ENCODE results near the gene RAP1A. TPM values are rescaled to one million over a fixed set of nuclear protein-coding genes. Genes with fewer than 3 reads are reported as not detected.

RAP1A gene
- total RNA-seq, 2 experiments from 2014 or later: 219 to 221 TPM

- Mint-ChIP-seq H3K36me3 (ENCODE audit: low read depth) (no peaks in the 10 kb centered on the region), H3K4me1 (peaks cover 14% of the 10 kb centered on the region), H3K4me3 (no peak overlapping the region), H3K9me3 (no peaks in the 10 kb centered on the region), H3K27ac (no peak overlapping the region), H3K27me3 (no peaks in the 10 kb centered on the region)
- ChIA-PET CTCF (interaction anchor here (1.6 to 2.3 kb wide), 3 partner anchors 10 to 218 kb away, joined by 4 to 5 read pairs (median 4); no protein-coding TSS in a partner anchor), POLR2A (interaction anchor here (4.8 kb wide), 1 partner anchor 13 kb away, joined by 32 read pairs; the partner anchor contains the start of gene INKA2)
- DNase-seq: no peak
These were observed 105.6 kb downstream of the RAP1A start for GRCh38 chr1:111725192-111725591.

DNA sequence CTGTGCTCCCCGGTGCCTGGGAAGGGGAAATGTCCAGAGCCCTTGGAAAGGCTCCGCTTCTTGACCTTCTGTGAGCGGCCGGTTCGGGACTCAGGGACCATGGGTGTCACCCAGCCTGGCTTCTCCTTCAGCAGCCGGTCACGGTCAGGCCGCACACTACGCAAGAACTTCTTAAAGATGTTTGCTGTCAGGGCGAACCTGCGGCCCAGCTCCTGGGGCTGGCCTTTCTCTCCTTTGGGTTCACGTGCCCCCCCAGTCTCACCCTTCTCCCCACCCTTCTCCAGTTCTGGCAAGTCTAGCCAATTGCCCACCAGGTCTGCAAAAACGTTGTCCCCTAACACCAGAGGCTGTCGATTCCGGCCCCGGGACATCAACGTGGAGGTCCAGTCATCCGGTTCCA lies 107.5 kb downstream of the RAP1A start:
- Mint-ChIP-seq H3K4me1 (peaks cover 8% of the 10 kb centered on the region), H3K4me3 (no peak overlapping the region), H3K36me3 (ENCODE audit: low read depth) (no peaks in the 10 kb centered on the region), H3K27me3 (no peaks in the 10 kb centered on the region), H3K9me3 (no peaks in the 10 kb centered on the region), H3K27ac (no peak overlapping the region)
- POLR2A ChIA-PET: interaction anchor here (4.8 kb wide), 1 partner anchor 11 kb away, joined by 32 read pairs; the partner anchor contains the start of gene INKA2
- CTCF ChIA-PET: interaction anchor here (0.9 to 1.6 kb wide), 2 partner anchors 12 to 220 kb away, joined by 4 read pairs; no protein-coding TSS in a partner anchor
- no peak for DNase-seq

DNA sequence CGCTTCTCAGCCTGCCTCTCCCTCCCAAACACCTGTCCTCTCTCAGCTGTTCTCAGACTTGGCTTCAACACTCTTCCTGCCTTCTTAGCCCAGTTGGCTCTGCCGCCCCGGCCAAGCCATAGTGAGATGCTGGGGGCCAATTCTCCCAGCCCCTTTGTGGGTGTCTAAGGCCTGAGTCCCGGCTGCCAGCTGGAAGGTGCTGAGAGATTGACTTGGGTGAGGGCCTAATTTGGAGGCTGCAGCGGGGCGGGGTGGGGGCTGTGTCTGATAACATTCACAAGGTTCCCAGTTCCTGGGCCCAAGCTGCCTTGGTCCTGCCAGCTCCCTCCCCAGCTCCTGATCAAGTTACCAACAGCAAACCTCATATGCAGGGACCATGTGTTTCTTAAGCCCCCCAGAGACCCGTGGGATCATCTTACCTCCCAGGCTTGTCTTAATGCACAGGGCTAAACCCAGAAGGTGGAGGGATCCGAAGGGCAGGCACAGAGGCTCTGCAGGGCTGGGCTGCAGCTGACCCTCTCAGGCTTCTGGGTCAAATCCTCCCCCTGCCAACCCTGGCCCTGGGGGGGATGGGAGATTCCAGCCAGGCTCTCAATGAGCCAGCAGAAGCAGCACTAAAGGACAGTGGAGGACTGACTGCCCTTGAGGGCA lies 109.8 kb downstream of the RAP1A start:
- ChIA-PET CTCF (interaction anchor here (0.9 to 1.2 kb wide), 3 partner anchors 10 to 18 kb away, joined by 3 to 4 read pairs (median 4); partner anchors contain the start of gene INKA2), POLR2A (interaction anchor here (1.2 to 4.8 kb wide), 2 partner anchors 8 to 9 kb away, joined by 3 to 32 read pairs; partner anchors contain the start of gene INKA2)
- Mint-ChIP-seq H3K9me3 (no peaks in the 10 kb centered on the region), H3K27ac (no peak overlapping the region), H3K4me1 (peaks cover 11% of the 10 kb centered on the region), H3K36me3 (ENCODE audit: low read depth) (no peaks in the 10 kb centered on the region), H3K4me3 (no peak overlapping the region), H3K27me3 (no peaks in the 10 kb centered on the region)
- no peak for DNase-seq

DNA sequence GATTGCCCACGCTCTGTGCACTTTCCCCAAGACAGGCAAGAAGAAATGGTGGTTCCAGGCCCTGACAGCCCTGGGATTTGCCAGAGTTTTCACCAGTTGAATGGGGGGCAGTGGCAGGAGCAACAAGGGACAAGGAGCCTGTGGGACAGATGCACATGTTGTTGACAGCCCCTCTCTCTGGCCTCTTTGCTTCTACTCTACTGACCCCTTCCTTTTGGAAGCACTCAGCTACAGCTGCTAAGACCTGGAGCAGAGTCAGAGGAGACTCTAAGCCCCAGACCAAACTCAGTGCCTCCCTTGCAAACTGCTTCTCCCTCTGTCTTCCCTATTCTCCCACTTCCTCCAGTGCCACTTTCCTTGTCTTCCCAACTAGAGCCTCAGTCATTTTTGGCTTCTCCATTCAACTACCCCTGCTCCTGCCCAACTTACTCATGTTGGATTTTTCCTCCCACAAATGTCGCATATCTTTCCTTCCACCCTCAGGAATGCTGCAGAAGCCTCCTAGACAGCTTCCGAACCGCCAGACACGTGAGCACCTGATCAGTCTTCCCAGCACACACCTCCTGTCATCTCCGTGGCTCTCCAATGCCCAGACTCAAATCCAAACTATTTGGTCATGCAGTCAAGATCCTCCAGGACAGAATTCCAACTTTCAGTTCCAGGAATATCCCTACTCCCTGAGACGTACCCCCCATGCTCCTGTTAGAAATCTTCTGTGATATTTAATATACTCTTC lies 110.5 kb downstream of the RAP1A start:
- Mint-ChIP-seq H3K4me3 (no peak overlapping the region), H3K4me1 (peaks cover 11% of the 10 kb centered on the region), H3K9me3 (no peaks in the 10 kb centered on the region), H3K36me3 (ENCODE audit: low read depth) (no peaks in the 10 kb centered on the region), H3K27me3 (no peaks in the 10 kb centered on the region), H3K27ac (no peak overlapping the region)
- ChIA-PET POLR2A (interaction anchor here (4.8 kb wide), 1 partner anchor 8 kb away, joined by 32 read pairs; the partner anchor contains the start of gene INKA2), CTCF (interaction anchor here (0.9 to 2.9 kb wide), 3 partner anchors 15 to 17 kb away, joined by 3 to 7 read pairs (median 4); no protein-coding TSS in a partner anchor)
- no peak for DNase-seq

DNA sequence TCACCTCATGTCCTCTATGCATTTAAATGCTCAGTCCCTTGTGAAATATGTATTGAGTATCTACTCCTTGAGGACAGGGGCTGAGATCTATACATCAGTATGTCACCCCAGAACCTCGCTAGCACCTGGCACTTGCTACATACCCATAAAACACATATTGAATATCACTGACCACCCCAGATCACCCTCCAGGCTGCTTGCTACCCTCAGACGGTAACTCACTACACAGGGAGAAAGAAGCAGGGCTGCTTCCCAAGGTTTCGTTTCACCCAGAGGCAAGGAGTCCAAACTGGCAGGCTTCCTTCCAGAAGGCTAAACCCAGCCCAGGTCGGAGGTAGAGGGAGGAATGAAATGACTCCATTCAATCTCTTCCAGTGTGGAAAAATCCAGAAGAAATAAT lies 111.1 kb downstream of the RAP1A start:
- CTCF ChIA-PET: interaction anchor here (2.9 kb wide), 1 partner anchor 16 kb away, joined by 7 read pairs; no protein-coding TSS in a partner anchor
- no peak for DNase-seq
- H3K4me1 Mint-ChIP-seq: peaks cover 11% of the 10 kb centered on the region
- POLR2A ChIA-PET: no interaction called here
- no peaks in the 10 kb centered on the region for H3K36me3 Mint-ChIP-seq (ENCODE audit: low read depth)
- H3K27me3 Mint-ChIP-seq: no peaks in the 10 kb centered on the region
- no peaks in the 10 kb centered on the region for H3K9me3 Mint-ChIP-seq
- H3K27ac Mint-ChIP-seq: no peak overlapping the region
- no peak overlapping the region for H3K4me3 Mint-ChIP-seq

DNA sequence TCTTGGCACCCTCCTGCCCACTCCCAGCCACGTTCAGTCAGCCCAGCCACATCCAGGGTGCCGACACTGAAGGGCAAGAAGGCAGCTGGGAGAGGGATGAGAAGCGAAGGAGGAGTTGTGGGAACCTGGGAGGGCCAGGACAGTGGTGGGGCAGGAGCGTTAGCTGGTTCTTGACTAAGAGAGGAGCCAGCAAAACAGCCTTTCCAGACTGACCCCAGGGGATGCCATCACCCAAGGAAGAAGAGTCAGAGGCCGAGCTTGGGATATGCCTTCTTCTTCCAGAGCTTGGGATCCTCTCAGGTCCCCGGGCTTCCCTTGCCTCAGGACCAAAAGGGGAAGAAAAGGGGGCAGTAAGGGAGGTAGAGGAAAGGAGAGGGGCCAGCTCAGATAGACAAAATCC lies 112.4 kb downstream of the RAP1A start:
- no peak overlapping the region for H3K27ac Mint-ChIP-seq
- H3K27me3 Mint-ChIP-seq: peaks cover 2% of the 10 kb centered on the region
- ChIA-PET CTCF (interaction anchor here (1.5 to 2.9 kb wide), 3 partner anchors 17 to 224 kb away, joined by 6 to 9 read pairs (median 7); no protein-coding TSS in a partner anchor), POLR2A (interaction anchor here (0.6 to 1.2 kb wide), 4 partner anchors 11 to 224 kb away, joined by 3 read pairs; no protein-coding TSS in a partner anchor)
- H3K4me3 Mint-ChIP-seq: no peak overlapping the region
- no peak for DNase-seq
- peaks cover 11% of the 10 kb centered on the region for H3K4me1 Mint-ChIP-seq
- H3K36me3 Mint-ChIP-seq (ENCODE audit: low read depth): no peaks in the 10 kb centered on the region
- no peaks in the 10 kb centered on the region for H3K9me3 Mint-ChIP-seq

GRCh38 chr1:111732718-111733117 lies 113.1 kb downstream of the RAP1A start:
- POLR2A ChIA-PET: interaction anchor here (0.9 to 1.2 kb wide), 2 partner anchors 17 to 22 kb away, joined by 3 read pairs; no protein-coding TSS in a partner anchor
- peaks cover 17% of the 10 kb centered on the region for H3K4me1 Mint-ChIP-seq
- no peaks in the 10 kb centered on the region for H3K9me3 Mint-ChIP-seq
- DNase-seq: no peak
- no peak overlapping the region for H3K4me3 Mint-ChIP-seq
- no peaks in the 10 kb centered on the region for H3K36me3 Mint-ChIP-seq (ENCODE audit: low read depth)
- CTCF ChIA-PET: interaction anchor here (1.5 to 2.9 kb wide), 4 partner anchors 15 to 225 kb away, joined by 5 to 9 read pairs (median 6); no protein-coding TSS in a partner anchor
- no peak overlapping the region for H3K27ac Mint-ChIP-seq
- peaks cover 8% of the 10 kb centered on the region for H3K27me3 Mint-ChIP-seq

DNA sequence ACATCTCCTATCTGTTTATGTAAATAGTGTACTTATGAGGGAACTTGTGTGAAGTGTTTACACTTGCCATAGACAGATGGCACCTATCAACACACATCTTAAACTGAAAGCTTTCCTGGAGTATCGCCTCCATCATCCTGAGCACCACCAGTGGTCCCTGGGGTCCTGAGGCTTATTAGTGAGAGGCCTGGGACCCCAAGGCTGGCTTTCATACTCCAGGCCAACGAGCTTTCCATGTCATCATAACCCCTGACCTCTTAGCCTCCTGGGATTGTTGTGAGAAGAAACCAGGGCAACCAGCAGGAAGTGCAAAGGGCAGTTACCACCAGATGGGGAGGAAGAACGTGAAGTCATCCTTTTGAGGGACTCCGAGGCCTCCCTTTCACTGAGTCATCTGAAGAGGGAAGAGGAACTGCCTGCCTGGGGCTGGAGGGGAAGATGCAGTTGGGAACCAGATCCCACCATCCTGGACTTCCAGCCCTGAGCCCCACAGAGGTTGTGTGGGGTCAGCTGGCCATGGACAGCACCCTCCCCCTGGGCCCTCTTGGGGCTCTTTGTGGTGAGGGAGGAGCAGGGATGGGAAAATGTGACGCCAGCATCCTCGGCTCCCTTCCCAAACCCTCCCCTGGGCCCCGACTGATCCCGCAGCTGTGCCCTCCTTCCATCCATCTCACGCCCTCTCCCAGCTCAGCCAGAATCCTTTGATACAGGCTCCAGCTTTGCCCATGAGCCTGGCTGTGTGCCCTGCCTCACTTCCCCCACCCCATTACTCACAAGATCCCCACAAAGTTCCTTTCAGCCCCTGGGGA lies 113.8 kb downstream of the RAP1A start:
- POLR2A ChIA-PET: interaction anchor here (1.1 kb wide), 1 partner anchor 109 kb away, joined by 3 read pairs; no protein-coding TSS in a partner anchor
- H3K27me3 Mint-ChIP-seq: peaks cover 13% of the 10 kb centered on the region
- no peak overlapping the region for H3K27ac Mint-ChIP-seq

GRCh38 chr1:111733992-111734341 lies 114.4 kb downstream of the RAP1A start:
- DNase-seq: no peak
- POLR2A ChIA-PET: interaction anchor here (1.1 kb wide), 1 partner anchor 110 kb away, joined by 3 read pairs; no protein-coding TSS in a partner anchor
- H3K36me3 Mint-ChIP-seq (ENCODE audit: low read depth): no peaks in the 10 kb centered on the region
- H3K4me1 Mint-ChIP-seq: peaks cover 26% of the 10 kb centered on the region
- no peaks in the 10 kb centered on the region for H3K9me3 Mint-ChIP-seq
- H3K27me3 Mint-ChIP-seq: peaks cover 15% of the 10 kb centered on the region
- H3K27ac Mint-ChIP-seq: no peak overlapping the region
- CTCF ChIA-PET: interaction anchor here (1.1 to 2.5 kb wide), 3 partner anchors 13 to 226 kb away, joined by 3 to 9 read pairs (median 5); no protein-coding TSS in a partner anchor
- no peak overlapping the region for H3K4me3 Mint-ChIP-seq

More for the DNA sequence above, 113.8 kb downstream of the RAP1A start:
- no peak for DNase-seq
- peaks cover 23% of the 10 kb centered on the region for H3K4me1 Mint-ChIP-seq
- no peaks in the 10 kb centered on the region for H3K36me3 Mint-ChIP-seq (ENCODE audit: low read depth)
- no peak overlapping the region for H3K4me3 Mint-ChIP-seq
- no peaks in the 10 kb centered on the region for H3K9me3 Mint-ChIP-seq
- CTCF ChIA-PET: interaction anchor here (1.5 to 2.5 kb wide), 3 partner anchors 14 to 225 kb away, joined by 5 to 9 read pairs (median 6); no protein-coding TSS in a partner anchor

GRCh38 chr1:111734426-111734825 lies 114.8 kb downstream of the RAP1A start:
- Mint-ChIP-seq H3K4me1 (peaks cover 26% of the 10 kb centered on the region), H3K27me3 (peaks cover 15% of the 10 kb centered on the region), H3K4me3 (no peak overlapping the region)

GRCh38 chr1:111734856-111735255 lies 115.3 kb downstream of the RAP1A start:
- Mint-ChIP-seq H3K9me3 (no peaks in the 10 kb centered on the region), H3K4me3 (no peak overlapping the region), H3K4me1 (peaks cover 28% of the 10 kb centered on the region), H3K36me3 (ENCODE audit: low read depth) (no peaks in the 10 kb centered on the region), H3K27ac (no peak overlapping the region), H3K27me3 (peaks cover 16% of the 10 kb centered on the region)
- ChIA-PET CTCF (interaction anchor here (0.6 to 3.0 kb wide), 3 partner anchors 12 to 25 kb away, joined by 3 to 16 read pairs (median 5); no protein-coding TSS in a partner anchor), POLR2A (interaction anchor here (7.1 kb wide), 1 partner anchor 19 kb away, joined by 48 read pairs; the partner anchor contains the start of gene DDX20)
- DNase-seq: no peak

More at GRCh38 chr1:111734426-111734825, 114.8 kb downstream of the RAP1A start:
- no peaks in the 10 kb centered on the region for H3K36me3 Mint-ChIP-seq (ENCODE audit: low read depth)
- no peak overlapping the region for H3K27ac Mint-ChIP-seq
- POLR2A ChIA-PET: interaction anchor here (1.1 to 7.1 kb wide), 2 partner anchors 20 to 110 kb away, joined by 3 to 48 read pairs; partner anchors contain the start of gene DDX20
- CTCF ChIA-PET: interaction anchor here (0.6 to 3.0 kb wide), 3 partner anchors 13 to 25 kb away, joined by 3 to 16 read pairs (median 5); no protein-coding TSS in a partner anchor
- no peak for DNase-seq
- H3K9me3 Mint-ChIP-seq: no peaks in the 10 kb centered on the region

All from activated CD4-positive, alpha-beta memory T cell treated with anti-CD3 and anti-CD28 coated beads, Interleukin-2, amount 10 ng/mL, durations not matched to agents 7 days and 5 days (primary cell).